Endothelial cell of umbilical vein (primary cell): ENCODE data around the gene TGFBR2. TPM values are rescaled to one million over a fixed set of nuclear protein-coding genes. Genes with fewer than 3 reads are reported as not detected.

Experiments
- BruUV-seq: library from RNA; stranded (reverse); fragments of 400-500 nt; replicated peaks from 2 replicates; lab custom pipeline; 2021; lab: Mats Ljungman, UMichigan
- CTCF ChIA-PET: fragments of 300-600, 350-600 bp; sonication (Branson Sonifier 250); formaldehyde crosslinking; loops from one replicate; lab custom pipeline; 2021; ENCODE audit warnings: antibody characterized with exemption, inconsistent platforms; lab: Charles Lee
- POLR2A ChIA-PET: fragments of 300-600, 350-600 bp; sonication (Branson Sonifier 250); formaldehyde crosslinking; loops from one replicate; lab custom pipeline; 2021; ENCODE audit warnings: antibody characterized with exemption, inconsistent platforms; lab: Charles Lee
- DNase-seq: peaks from one replicate; pipeline ENCODE4 v3.0.0-alpha.2; 2011; ENCODE audit warnings: low read depth, low spot score
- FAIRE-seq: peaks from 2 replicates; lab custom pipeline; 2011; peaks lifted over from hg19 to GRCh38; lab: Jason Lieb, UNC
- H2AFZ ChIP-seq: 2 replicates; pipeline ENCODE4 v1.6.0; 2012; ENCODE audit warnings: low read depth, low read length, control low read depth, inconsistent platforms
- H3K27ac ChIP-seq: 2 replicates; pipeline ENCODE4 v1.5.1; 2011; ENCODE audit warnings: low read depth, mild to moderate bottlenecking, control low read depth, low read length, moderate library complexity; ENCODE audit not compliant: insufficient read depth
- H3K27me3 ChIP-seq, 2 experiments: 2 replicates each; pipeline versions ENCODE4 v1.6.0 to v1.6.1; 2011; ENCODE audit warnings: low read length in 2 of 2, mixed read lengths in 1 of 2; ENCODE audit not compliant: control insufficient read depth in 2 of 2, insufficient read depth in 2 of 2
- H3K36me3 ChIP-seq, 2 experiments: 2 replicates in 1 of 2; 3 replicates in 1 of 2; pipeline ENCODE4 v1.5.1; 2011; ENCODE audit warnings: low read length in 2 of 2, mild to moderate bottlenecking in 1 of 2, moderate library complexity in 1 of 2; ENCODE audit not compliant: control insufficient read depth in 2 of 2, insufficient read depth in 2 of 2; ENCODE audit errors: extremely low read depth in 1 of 2
- H3K4me1 ChIP-seq: 3 replicates; pipeline ENCODE4 v1.5.1; 2011; ENCODE audit warnings: mild to moderate bottlenecking, low read length; ENCODE audit not compliant: control insufficient read depth, insufficient read depth; ENCODE audit errors: extremely low read depth
- H3K4me2 ChIP-seq: 2 replicates; pipeline ENCODE4 v1.6.1; 2011; ENCODE audit warnings: low read length, control low read depth, mixed read lengths; ENCODE audit not compliant: insufficient read depth
- H3K4me3 ChIP-seq, 3 experiments: fragments of 200-600 bp in 1 of 3; sonication (generic), shearing (Covaris generic) in 1 of 3; replicated peaks in 1 of 3; 2 replicates each; pipeline ENCODE4 v1.5.1; 2011 to 2016; ENCODE audit warnings: control low read depth in 3 of 3, low read length in 3 of 3, mild to moderate bottlenecking in 2 of 3, inconsistent platforms in 1 of 3, low read depth in 1 of 3, moderate library complexity in 1 of 3; ENCODE audit not compliant: insufficient read depth in 1 of 3
- H3K79me2 ChIP-seq: 2 replicates; pipeline ENCODE4 v1.6.0; 2012; ENCODE audit warnings: low read length, inconsistent platforms; ENCODE audit not compliant: control insufficient read depth, insufficient read depth
- H3K9ac ChIP-seq: replicated peaks from 2 replicates; pipeline ENCODE3; 2011; ENCODE audit warnings: low read length, control low read depth; ENCODE audit not compliant: insufficient read depth; ENCODE audit errors: extremely low read depth
- H3K9me1 ChIP-seq: replicated peaks from 3 replicates; pipeline ENCODE4 v1.6.0; 2011; ENCODE audit warnings: mild to moderate bottlenecking, low read length; ENCODE audit not compliant: control insufficient read depth, insufficient read depth; ENCODE audit errors: extremely low read depth
- H3K9me3 ChIP-seq: replicated peaks from 2 replicates; pipeline ENCODE4 v1.5.1; 2012; ENCODE audit warnings: low read length, inconsistent platforms; ENCODE audit not compliant: control insufficient read depth, insufficient read depth
- H4K20me1 ChIP-seq: replicated peaks from 2 replicates; pipeline ENCODE3; 2011; ENCODE audit warnings: mild to moderate bottlenecking, low read length; ENCODE audit not compliant: control insufficient read depth, insufficient read depth; ENCODE audit errors: extremely low read depth
- EZH2 ChIP-seq: IDR thresholded peaks from 2 replicates; pipeline ENCODE4 v1.6.1; 2012; ENCODE audit warnings: borderline replicate concordance, low read depth, mild to moderate bottlenecking, moderate library complexity, low read length, inconsistent platforms; ENCODE audit not compliant: severe bottlenecking
- FOS ChIP-seq: IDR thresholded peaks from 2 replicates; pipeline ENCODE4 v1.6.1; 2011; ENCODE audit warnings: mild to moderate bottlenecking, low read length, moderate library complexity, borderline replicate concordance; ENCODE audit not compliant: insufficient read depth
- GATA2 ChIP-seq: IDR thresholded peaks from 2 replicates; pipeline ENCODE4 v1.7.0; 2011; ENCODE audit warnings: low read depth, mild to moderate bottlenecking, moderate library complexity, mixed read lengths, low read length; ENCODE audit not compliant: insufficient read length, insufficient read depth
- JUN ChIP-seq: IDR thresholded peaks from 2 replicates; pipeline ENCODE4 v1.6.1; 2011; ENCODE audit warnings: borderline replicate concordance, low read depth; ENCODE audit not compliant: insufficient read length, insufficient read depth
- MYC ChIP-seq: IDR thresholded peaks from one replicate; pipeline ENCODE4 v1.6.1; 2011; ENCODE audit warnings: mild to moderate bottlenecking, low read depth, low read length
- POLR2A ChIP-seq: IDR thresholded peaks from 2 replicates; pipeline ENCODE4 v1.6.1; 2012; ENCODE audit warnings: low read depth, mild to moderate bottlenecking, control low read depth, low read length
- POLR2AphosphoS5 ChIP-seq: IDR thresholded peaks from 2 replicates; pipeline ENCODE4 v1.6.1; 2012; ENCODE audit warnings: low read depth, mild to moderate bottlenecking, control low read depth, low read length, moderate library complexity; ENCODE audit not compliant: insufficient read depth
- dilution Hi-C: fragments of 300-500 bp; cut with MboI; formaldehyde crosslinking; loops from one replicate; pipeline ENCODE4 v1.15.0; 2019; ENCODE audit warnings: low sequenced_read_pairs; ENCODE audit not compliant: extremely low pct_ligation_motif_present
- intact Hi-C: fragments of 100-400 bp; cut with micrococcal nuclease; formaldehyde crosslinking; loops from one replicate; pipeline ENCODE4 v1.10.0; 2022
- polyA plus RNA-seq, 4 experiments: library from polyadenylated mRNA; depleted of rRNA in 3 of 4; stranded (reverse) in 3 of 4; unstranded in 1 of 4; fragments of >200 nt; gene quantifications; 2 replicates each; pipeline versions ENCODE4 v1.2.1 to v1.2.3, GENCODE V29; 2011 to 2012; ENCODE audit warnings: missing spikeins in 1 of 4
- total RNA-seq: library from RNA; stranded (reverse); gene quantifications from 2 replicates; pipeline ENCODE4 v1.2.3, GENCODE V29; 2021
- TF ChIP-seq, protein P1 (sequence below), 2 donors: IDR thresholded peaks; 1 replicate in 1 of 2; 2 replicates in 1 of 2; pipeline ENCODE4 v1.5.1; 2011; ENCODE audit warnings: low read length in 2 of 2, mild to moderate bottlenecking in 2 of 2, moderate library complexity in 2 of 2, control low read depth in 1 of 2, inconsistent platforms in 1 of 2, low read depth in 1 of 2; ENCODE audit not compliant: insufficient read depth in 1 of 2; ENCODE audit errors: extremely low read depth in 1 of 2
- TF ChIP-seq, protein P2 (sequence below): IDR thresholded peaks from 2 replicates; pipeline ENCODE4 v1.6.1; 2011; ENCODE audit not compliant: insufficient read depth, insufficient read length

The TGFBR2 gene
- total and polyA plus RNA-seq, 2 donors (not counting 3 experiments of a cell fraction or from before 2014, with no cell fraction given), result 227 to 250 TPM

DNA sequence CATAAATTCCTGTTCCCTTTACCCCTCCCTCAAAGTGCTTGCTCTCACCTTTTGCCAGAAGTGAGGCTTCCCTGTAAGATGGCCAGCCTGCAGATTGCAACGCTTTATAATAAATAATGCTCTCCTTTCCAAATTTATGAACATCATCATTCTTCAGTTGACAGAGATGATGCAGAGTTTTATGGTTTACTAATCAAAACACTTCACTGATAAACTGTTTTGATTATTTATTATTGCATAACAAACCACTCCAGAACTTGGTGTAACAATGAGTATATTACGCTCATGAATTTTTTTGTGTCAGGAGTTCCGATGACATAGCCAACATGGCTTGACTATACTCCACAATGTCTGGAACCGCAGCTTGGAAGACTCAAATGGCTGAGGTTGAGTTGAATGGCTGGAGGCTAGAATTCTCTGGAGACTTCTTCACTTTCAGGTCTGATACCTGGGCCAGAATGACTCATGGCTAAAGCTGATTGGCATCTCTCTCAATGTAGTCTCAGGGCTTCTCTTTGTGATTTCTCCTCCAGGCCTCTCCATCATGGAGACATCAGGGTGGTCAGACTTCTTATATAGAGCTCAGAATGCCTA lies 27.3 kb upstream of the TGFBR2 start:
- Histone ChIP-seq H3K9me3 (no peaks in the 10 kb centered on the region), H3K4me1 (no peaks in the 10 kb centered on the region), H3K79me2 (no peaks in the 10 kb centered on the region), H3K27ac (no peak overlapping the region), H3K27me3 (no peaks in the 10 kb centered on the region), H2AFZ (no peak overlapping the region), H3K36me3 (no peaks in the 10 kb centered on the region), H4K20me1 (no peaks in the 10 kb centered on the region), H3K9me1 (no peaks in the 10 kb centered on the region), H3K9ac (no peak overlapping the region), H3K4me2 (no peak overlapping the region), H3K4me3 (no peak overlapping the region)
- intact Hi-C loops (no loop called here), dilution Hi-C loops (no loop called here)
- CTCF ChIA-PET, result interaction anchor here (1.7 kb wide), 1 partner anchor 11 kb away, joined by 4 read pairs; no protein-coding TSS in a partner anchor
- no TSS peak for BruUV-seq
- FAIRE-seq (no peak), DNase-seq (no peak)
- no peak for TF ChIP-seq GATA2
- TF ChIP-seq JUN, result no peak
- TF ChIP-seq, protein P1, sequence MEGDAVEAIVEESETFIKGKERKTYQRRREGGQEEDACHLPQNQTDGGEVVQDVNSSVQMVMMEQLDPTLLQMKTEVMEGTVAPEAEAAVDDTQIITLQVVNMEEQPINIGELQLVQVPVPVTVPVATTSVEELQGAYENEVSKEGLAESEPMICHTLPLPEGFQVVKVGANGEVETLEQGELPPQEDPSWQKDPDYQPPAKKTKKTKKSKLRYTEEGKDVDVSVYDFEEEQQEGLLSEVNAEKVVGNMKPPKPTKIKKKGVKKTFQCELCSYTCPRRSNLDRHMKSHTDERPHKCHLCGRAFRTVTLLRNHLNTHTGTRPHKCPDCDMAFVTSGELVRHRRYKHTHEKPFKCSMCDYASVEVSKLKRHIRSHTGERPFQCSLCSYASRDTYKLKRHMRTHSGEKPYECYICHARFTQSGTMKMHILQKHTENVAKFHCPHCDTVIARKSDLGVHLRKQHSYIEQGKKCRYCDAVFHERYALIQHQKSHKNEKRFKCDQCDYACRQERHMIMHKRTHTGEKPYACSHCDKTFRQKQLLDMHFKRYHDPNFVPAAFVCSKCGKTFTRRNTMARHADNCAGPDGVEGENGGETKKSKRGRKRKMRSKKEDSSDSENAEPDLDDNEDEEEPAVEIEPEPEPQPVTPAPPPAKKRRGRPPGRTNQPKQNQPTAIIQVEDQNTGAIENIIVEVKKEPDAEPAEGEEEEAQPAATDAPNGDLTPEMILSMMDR (IDR thresholded peaks at IDR 0.05; ENCODE audit: extremely low read depth in 1 of 2, insufficient read depth in 1 of 2, low read depth in 1 of 2, low read length in 2 of 2), result no peak
- POLR2A ChIA-PET, result no interaction called here

DNA sequence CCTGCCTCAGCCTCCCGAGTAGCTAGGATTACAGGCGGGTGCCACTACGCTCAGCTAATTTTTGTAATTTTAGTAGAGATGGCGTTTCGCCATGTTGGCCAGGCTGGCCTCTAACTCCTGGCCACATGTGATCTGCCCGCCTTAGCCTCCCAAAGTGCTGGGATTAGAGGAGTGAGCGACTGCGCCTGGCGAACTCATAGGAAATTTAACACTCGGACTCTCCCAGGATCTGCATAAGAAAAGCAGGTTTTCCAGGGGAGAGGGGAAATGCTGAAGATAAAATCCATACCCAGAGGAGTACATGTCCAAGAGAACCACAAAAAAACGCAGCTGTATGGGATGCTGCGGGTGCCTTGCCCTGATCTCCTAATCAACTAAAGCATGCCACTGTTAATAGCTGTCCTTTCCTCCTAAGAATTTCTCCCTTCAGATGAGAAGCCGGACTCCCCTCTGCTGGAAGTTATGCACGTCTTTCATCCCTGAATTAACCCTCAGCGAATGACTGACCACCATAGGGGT lies 25.3 kb upstream of the TGFBR2 start:
- H3K9me3 ChIP-seq, result no peaks in the 10 kb centered on the region
- no peak overlapping the region for H3K9ac ChIP-seq
- no peak overlapping the region for H3K4me3 ChIP-seq
- H3K36me3 ChIP-seq, result no peaks in the 10 kb centered on the region
- H4K20me1 ChIP-seq, result no peaks in the 10 kb centered on the region
- no peaks in the 10 kb centered on the region for H3K9me1 ChIP-seq
- TF ChIP-seq, protein P1 (IDR thresholded peaks at IDR 0.05; ENCODE audit: extremely low read depth in 1 of 2, insufficient read depth in 1 of 2, low read depth in 1 of 2, low read length in 2 of 2), result no peak
- TF ChIP-seq POLR2AphosphoS5, result no peak
- TF ChIP-seq MYC, result no peak
- TF ChIP-seq GATA2, result no peak
- TF ChIP-seq, protein P2, sequence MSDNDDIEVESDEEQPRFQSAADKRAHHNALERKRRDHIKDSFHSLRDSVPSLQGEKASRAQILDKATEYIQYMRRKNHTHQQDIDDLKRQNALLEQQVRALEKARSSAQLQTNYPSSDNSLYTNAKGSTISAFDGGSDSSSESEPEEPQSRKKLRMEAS, result no peak
- no peak for TF ChIP-seq FOS
- no peak for TF ChIP-seq POLR2A
- no peak for TF ChIP-seq JUN
- no peak for TF ChIP-seq EZH2
- intact Hi-C loops (no loop called here), dilution Hi-C loops (no loop called here)
- H3K79me2 ChIP-seq, result no peaks in the 10 kb centered on the region
- no peaks in the 10 kb centered on the region for H3K4me1 ChIP-seq
- CTCF ChIA-PET, result interaction anchor here (1.1 kb wide), 1 partner anchor 9 kb away, joined by 4 read pairs; no protein-coding TSS in a partner anchor
- H3K27me3 ChIP-seq, result no peaks in the 10 kb centered on the region
- H2AFZ ChIP-seq, result no peak overlapping the region
- H3K4me2 ChIP-seq, result no peak overlapping the region
- no peak for DNase-seq
- no peak for FAIRE-seq
- no peak overlapping the region for H3K27ac ChIP-seq
- POLR2A ChIA-PET, result no interaction called here
- no TSS peak for BruUV-seq
